ENCODE measurements around the gene UBASH3B. TPM values are rescaled to one million over a fixed set of nuclear protein-coding genes. Genes with fewer than 3 reads are reported as not detected.

UBASH3B gene
- polyA plus RNA-seq, 4 donors = 0.89 to 2.1 (median 1.0) TPM

- Histone ChIP-seq H3K36me3 (ENCODE audit: control insufficient read depth in 3 of 3, insufficient read depth in 2 of 3, low read depth in 1 of 3, low read length in 3 of 3) (no peaks in the 10 kb centered on the region), H3K4me1 (ENCODE audit: control insufficient read depth in 3 of 3, insufficient read depth in 2 of 3, low read depth in 1 of 3, low read length in 2 of 3) (no peaks in the 10 kb centered on the region), H3K27ac (ENCODE audit: low read depth in 1 of 3, low read length in 2 of 3) (no peak overlapping the region), H3K4me3 (ENCODE audit: low read depth in 1 of 3, low read length in 3 of 3) (no peak overlapping the region), H3K9me3 (ENCODE audit: control insufficient read depth in 2 of 2, insufficient read depth in 1 of 2, low read depth in 1 of 2, low read length in 1 of 2) (no peaks in the 10 kb centered on the region), H3K27me3 (ENCODE audit: control insufficient read depth in 3 of 3, insufficient read depth in 3 of 3, low read length in 3 of 3) (peaks cover 0 to 5% (median 0%) of the 10 kb centered on the region in 3 donors)
- DNase-seq = no peak
- WGBS, 3 donors = 65 to 75% (median 69%) methylated on average over 7 of the region's 7 CpGs
- no peak for FAIRE-seq
These were observed 117.4 kb downstream of the UBASH3B start for GRCh38 chr11:122772945-122773344.

- Histone ChIP-seq H3K4me3 (ENCODE audit: low read depth in 1 of 3, low read length in 3 of 3) (no peak overlapping the region), H3K27me3 (ENCODE audit: control insufficient read depth in 3 of 3, insufficient read depth in 3 of 3, low read length in 3 of 3) (peaks cover 0 to 5% (median 0%) of the 10 kb centered on the region in 3 donors), H3K4me1 (ENCODE audit: control insufficient read depth in 3 of 3, insufficient read depth in 2 of 3, low read depth in 1 of 3, low read length in 2 of 3) (no peaks in the 10 kb centered on the region), H3K36me3 (ENCODE audit: control insufficient read depth in 3 of 3, insufficient read depth in 2 of 3, low read depth in 1 of 3, low read length in 3 of 3) (no peaks in the 10 kb centered on the region), H3K9me3 (ENCODE audit: control insufficient read depth in 2 of 2, insufficient read depth in 1 of 2, low read depth in 1 of 2, low read length in 1 of 2) (no peaks in the 10 kb centered on the region), H3K27ac (ENCODE audit: low read depth in 1 of 3, low read length in 2 of 3) (no peak overlapping the region)
- no peak for DNase-seq
- 75 to 80% (median 79%) methylated on average over 8 of the region's 8 CpGs for WGBS, 3 donors
- no peak for FAIRE-seq
These were observed 118.3 kb downstream of the UBASH3B start for GRCh38 chr11:122773781-122774266.

DNA sequence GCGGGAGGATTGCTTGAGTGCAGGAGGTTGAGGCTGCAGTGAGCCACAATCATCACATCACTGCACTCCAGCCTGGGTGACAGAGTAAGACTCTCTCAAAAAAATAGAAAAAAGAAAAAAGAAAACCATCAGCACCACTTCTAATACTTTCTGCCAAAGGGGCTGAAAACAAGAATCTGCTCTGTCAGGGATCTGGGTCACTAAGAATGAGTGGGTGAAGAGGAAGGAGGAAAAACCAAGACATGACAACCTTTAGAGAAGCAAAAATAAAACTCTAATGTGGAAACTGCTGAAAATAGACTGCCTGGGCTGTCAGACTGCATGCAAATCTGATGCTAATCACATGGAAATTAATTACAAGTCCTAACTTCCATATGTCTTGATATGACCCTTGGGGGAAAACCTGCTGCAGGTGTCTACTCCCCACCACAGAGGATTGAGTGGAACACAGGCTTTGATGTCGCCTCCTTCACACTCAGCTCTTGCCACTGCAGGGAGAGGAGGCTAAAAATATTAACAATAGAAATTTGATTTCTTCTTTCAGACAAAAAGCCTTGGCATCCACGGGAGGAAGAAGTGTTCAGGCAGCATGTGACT, 120.3 kb downstream of the UBASH3B start:
- Histone ChIP-seq H3K36me3 (ENCODE audit: control insufficient read depth in 3 of 3, insufficient read depth in 2 of 3, low read depth in 1 of 3, low read length in 3 of 3) (no peaks in the 10 kb centered on the region), H3K4me1 (ENCODE audit: control insufficient read depth in 3 of 3, insufficient read depth in 2 of 3, low read depth in 1 of 3, low read length in 2 of 3) (no peaks in the 10 kb centered on the region), H3K4me3 (ENCODE audit: low read depth in 1 of 3, low read length in 3 of 3) (no peak overlapping the region), H3K9me3 (ENCODE audit: control insufficient read depth in 2 of 2, insufficient read depth in 1 of 2, low read depth in 1 of 2, low read length in 1 of 2) (no peaks in the 10 kb centered on the region), H3K27ac (ENCODE audit: low read depth in 1 of 3, low read length in 2 of 3) (no peak overlapping the region), H3K27me3 (ENCODE audit: control insufficient read depth in 3 of 3, insufficient read depth in 3 of 3, low read length in 3 of 3) (peaks cover 0 to 5% (median 0%) of the 10 kb centered on the region in 3 donors)
- no peak for FAIRE-seq
- DNase-seq = no peak
- WGBS, 3 donors = 69 to 77% (median 72%) methylated on average over 3 of the region's 3 CpGs

GRCh38 chr11:122776546-122776945, 121.0 kb downstream of the UBASH3B start:
- Histone ChIP-seq H3K36me3 (ENCODE audit: control insufficient read depth in 3 of 3, insufficient read depth in 2 of 3, low read depth in 1 of 3, low read length in 3 of 3) (no peaks in the 10 kb centered on the region), H3K4me3 (ENCODE audit: low read depth in 1 of 3, low read length in 3 of 3) (no peak overlapping the region), H3K9me3 (ENCODE audit: control insufficient read depth in 2 of 2, insufficient read depth in 1 of 2, low read depth in 1 of 2, low read length in 1 of 2) (no peaks in the 10 kb centered on the region), H3K4me1 (ENCODE audit: control insufficient read depth in 3 of 3, insufficient read depth in 2 of 3, low read depth in 1 of 3, low read length in 2 of 3) (no peaks in the 10 kb centered on the region), H3K27me3 (ENCODE audit: control insufficient read depth in 3 of 3, insufficient read depth in 3 of 3, low read length in 3 of 3) (peaks cover 0 to 5% (median 0%) of the 10 kb centered on the region in 3 donors), H3K27ac (ENCODE audit: low read depth in 1 of 3, low read length in 2 of 3) (no peak overlapping the region)
- 84 to 94% (median 85%) methylated on average over 4 of the region's 4 CpGs for WGBS, 3 donors
- FAIRE-seq (no peak), DNase-seq (no peak)

DNA sequence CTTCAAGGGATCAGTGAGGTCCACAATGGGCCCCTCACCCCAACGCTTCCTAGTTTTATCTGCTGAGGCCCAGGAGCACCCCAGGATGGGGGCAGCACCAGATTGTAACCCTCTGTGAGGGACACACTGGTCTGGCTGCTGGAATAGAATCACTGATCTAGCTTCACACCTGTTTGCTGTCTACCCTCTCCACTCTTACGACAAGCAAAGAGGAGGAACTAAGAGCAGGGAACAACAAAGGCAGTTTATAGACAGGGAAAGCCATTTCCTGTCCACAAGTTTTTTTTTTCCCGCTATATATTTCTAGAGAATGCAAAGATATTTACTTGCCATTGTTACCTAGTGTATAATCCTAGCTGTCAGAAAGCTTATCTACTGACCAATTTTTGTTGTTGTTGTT, 121.8 kb downstream of the UBASH3B start:
- Histone ChIP-seq H3K27ac (ENCODE audit: low read depth in 1 of 3, low read length in 2 of 3) (no peak overlapping the region), H3K9me3 (ENCODE audit: control insufficient read depth in 2 of 2, insufficient read depth in 1 of 2, low read depth in 1 of 2, low read length in 1 of 2) (no peaks in the 10 kb centered on the region), H3K36me3 (ENCODE audit: control insufficient read depth in 3 of 3, insufficient read depth in 2 of 3, low read depth in 1 of 3, low read length in 3 of 3) (no peaks in the 10 kb centered on the region), H3K4me1 (ENCODE audit: control insufficient read depth in 3 of 3, insufficient read depth in 2 of 3, low read depth in 1 of 3, low read length in 2 of 3) (no peaks in the 10 kb centered on the region), H3K27me3 (ENCODE audit: control insufficient read depth in 3 of 3, insufficient read depth in 3 of 3, low read length in 3 of 3) (peaks cover 0 to 5% (median 0%) of the 10 kb centered on the region in 3 donors), H3K4me3 (ENCODE audit: low read depth in 1 of 3, low read length in 3 of 3) (no peak overlapping the region)
- 69 to 78% (median 74%) methylated on average over 3 of the region's 3 CpGs for WGBS, 3 donors
- no peak for DNase-seq
- FAIRE-seq = no peak

DNA sequence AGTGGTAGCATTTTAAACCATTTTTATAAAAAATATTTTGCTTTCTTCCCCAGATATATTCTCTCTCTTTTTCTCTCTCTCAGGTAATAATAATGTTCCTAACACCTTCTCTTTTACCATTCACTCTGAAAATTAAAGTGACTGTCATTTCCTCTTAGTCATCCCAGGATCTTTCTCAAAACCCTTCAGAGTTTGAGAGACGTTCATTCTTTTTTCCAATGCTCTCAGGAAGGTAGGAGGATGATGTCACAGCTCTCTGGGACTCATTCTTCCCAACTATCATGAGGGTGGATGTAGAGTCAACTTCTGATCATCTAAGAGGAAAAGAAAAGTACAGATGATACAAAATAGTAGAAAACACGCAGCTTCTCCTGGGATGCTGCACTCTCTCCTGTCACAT, 122.6 kb downstream of the UBASH3B start:
- Histone ChIP-seq H3K27ac (ENCODE audit: low read depth in 1 of 3, low read length in 2 of 3) (no peak overlapping the region), H3K4me1 (ENCODE audit: control insufficient read depth in 3 of 3, insufficient read depth in 2 of 3, low read depth in 1 of 3, low read length in 2 of 3) (no peaks in the 10 kb centered on the region), H3K4me3 (ENCODE audit: low read depth in 1 of 3, low read length in 3 of 3) (no peak overlapping the region), H3K9me3 (ENCODE audit: control insufficient read depth in 2 of 2, insufficient read depth in 1 of 2, low read depth in 1 of 2, low read length in 1 of 2) (no peaks in the 10 kb centered on the region), H3K27me3 (ENCODE audit: control insufficient read depth in 3 of 3, insufficient read depth in 3 of 3, low read length in 3 of 3) (peaks cover 0 to 5% (median 0%) of the 10 kb centered on the region in 3 donors), H3K36me3 (ENCODE audit: control insufficient read depth in 3 of 3, insufficient read depth in 2 of 3, low read depth in 1 of 3, low read length in 3 of 3) (no peaks in the 10 kb centered on the region)
- FAIRE-seq = no peak
- WGBS, 3 donors = 73 to 78% (median 74%) methylated on average over 2 of the region's 2 CpGs
- DNase-seq = no peak

DNA sequence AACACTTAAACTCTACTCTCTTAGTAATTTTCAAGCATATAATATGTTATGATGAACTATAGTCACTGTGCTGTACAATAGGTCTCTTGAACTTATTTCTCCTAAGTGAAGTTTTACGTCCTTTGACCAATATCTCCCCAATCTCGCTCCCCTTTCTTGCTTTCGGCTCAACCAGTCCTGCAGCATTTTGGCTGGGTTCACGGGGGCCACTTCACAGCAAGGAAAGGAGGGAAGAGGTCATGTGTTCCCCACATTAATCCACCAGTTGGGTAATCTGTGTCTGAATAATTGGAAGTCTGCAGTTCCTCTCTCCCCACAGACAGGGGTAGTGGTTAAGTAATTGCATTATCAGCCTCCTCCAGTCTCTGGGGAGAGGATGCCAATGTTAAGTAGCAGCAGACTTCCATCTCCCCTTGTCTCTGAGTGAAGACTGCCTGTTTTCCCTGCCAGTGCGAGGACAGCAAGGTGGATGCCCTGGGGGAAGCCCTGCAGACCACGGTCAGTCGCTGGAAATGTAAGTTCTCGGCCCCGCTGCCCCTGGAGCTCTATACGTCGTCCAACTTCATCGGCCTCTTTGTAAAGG, 123.6 kb downstream of the UBASH3B start:
- Histone ChIP-seq H3K36me3 (ENCODE audit: control insufficient read depth in 3 of 3, insufficient read depth in 2 of 3, low read depth in 1 of 3, low read length in 3 of 3) (no peaks in the 10 kb centered on the region), H3K4me3 (ENCODE audit: low read depth in 1 of 3, low read length in 3 of 3) (no peak overlapping the region), H3K4me1 (ENCODE audit: control insufficient read depth in 3 of 3, insufficient read depth in 2 of 3, low read depth in 1 of 3, low read length in 2 of 3) (no peaks in the 10 kb centered on the region), H3K9me3 (ENCODE audit: control insufficient read depth in 2 of 2, insufficient read depth in 1 of 2, low read depth in 1 of 2, low read length in 1 of 2) (no peaks in the 10 kb centered on the region), H3K27me3 (ENCODE audit: control insufficient read depth in 3 of 3, insufficient read depth in 3 of 3, low read length in 3 of 3) (peaks cover 0 to 6% (median 0%) of the 10 kb centered on the region in 3 donors), H3K27ac (ENCODE audit: low read depth in 1 of 3, low read length in 2 of 3) (no peak overlapping the region)
- DNase-seq = no peak
- WGBS, 3 donors = 87 to 93% (median 89%) methylated on average over 12 of the region's 12 CpGs
- no peak for FAIRE-seq

- peaks cover 0 to 3% (median 0%) of the 10 kb centered on the region in 3 donors for H3K27me3 ChIP-seq (ENCODE audit: control insufficient read depth in 3 of 3, insufficient read depth in 3 of 3, low read length in 3 of 3)
- no peaks in the 10 kb centered on the region for H3K36me3 ChIP-seq (ENCODE audit: control insufficient read depth in 3 of 3, insufficient read depth in 2 of 3, low read depth in 1 of 3, low read length in 3 of 3)
- H3K27ac ChIP-seq (ENCODE audit: low read depth in 1 of 3, low read length in 2 of 3) = no peak overlapping the region
- no peak overlapping the region for H3K4me3 ChIP-seq (ENCODE audit: low read depth in 1 of 3, low read length in 3 of 3)
- H3K4me1 ChIP-seq (ENCODE audit: control insufficient read depth in 3 of 3, insufficient read depth in 2 of 3, low read depth in 1 of 3, low read length in 2 of 3) = peaks cover 0 to 6% (median 0%) of the 10 kb centered on the region in 3 donors
- H3K9me3 ChIP-seq (ENCODE audit: control insufficient read depth in 2 of 2, insufficient read depth in 1 of 2, low read depth in 1 of 2, low read length in 1 of 2) = no peaks in the 10 kb centered on the region
- FAIRE-seq = no peak
- 86 to 91% (median 90%) methylated on average over 10 of the region's 10 CpGs for WGBS, 3 donors
- no peak for DNase-seq
These were observed 124.9 kb downstream of the UBASH3B start for GRCh38 chr11:122780296-122780949.
